SH-SY5Y (cell line): Measurements from ENCODE around the gene EBF3.

Source experiments
- GATA2 ChIP-seq: IDR thresholded peaks from 2 replicates; pipeline ENCODE4 v1.6.1; 2011; ENCODE audit warnings: mild to moderate bottlenecking, low read depth, low read length
- GATA3 ChIP-seq: IDR thresholded peaks from 2 replicates; pipeline ENCODE4 v1.6.1; 2011; ENCODE audit warnings: low read depth, mild to moderate bottlenecking, low read length, moderate library complexity

DNA sequence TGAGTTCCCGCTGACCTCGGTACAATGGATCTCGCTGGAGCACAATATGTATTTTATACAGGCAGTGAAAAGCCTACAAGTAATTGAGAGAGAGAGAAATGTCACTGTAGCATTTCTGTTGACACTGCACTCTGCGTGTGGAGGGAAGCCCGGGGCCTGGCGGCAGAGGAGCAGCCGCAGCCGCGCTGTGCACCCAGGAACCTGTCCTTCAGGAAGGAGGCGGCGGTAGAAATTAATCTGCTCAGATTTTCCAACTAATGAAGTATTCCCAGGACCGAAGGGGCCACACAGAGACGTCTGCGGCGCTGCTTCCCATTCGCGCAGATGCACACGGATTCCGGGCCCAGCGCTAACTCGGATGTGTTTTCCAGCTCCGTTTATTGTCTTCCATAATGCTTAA is 170.1 kb downstream of the EBF3 start:
- TF ChIP-seq GATA2 (no peak), GATA3 (no peak)
